Transverse colon (tissue), 4 donors: ENCODE measurements around the gene ETNK1. TPM values are rescaled to one million over a fixed set of nuclear protein-coding genes. Genes with fewer than 3 reads are reported as not detected.

ENCODE experiments used
- DNase-seq: peaks from one replicate; pipeline ENCODE4 v3.0.0-alpha.2; 2019
- H3K27ac ChIP-seq, 4 donors: fragments of 200-600 bp; sonication (generic); 2 replicates each; pipeline ENCODE4 v1.5.1; 2016 to 2018; ENCODE audit warnings: inconsistent platforms in 4 of 4
- H3K27me3 ChIP-seq: fragments of 200-600 bp; sonication (generic); 2 replicates; pipeline ENCODE4 v1.5.1; 2017; ENCODE audit warnings: inconsistent platforms
- H3K36me3 ChIP-seq, 4 donors: fragments of 200-600 bp; sonication (generic); 2 replicates each; pipeline ENCODE4 v1.5.1; 2017 to 2019; ENCODE audit warnings: inconsistent platforms in 4 of 4
- H3K4me1 ChIP-seq, 4 donors: fragments of 200-600 bp; sonication (generic); 2 replicates each; pipeline ENCODE4 v1.5.1; 2017 to 2020; ENCODE audit warnings: inconsistent platforms in 4 of 4
- H3K4me3 ChIP-seq, 4 donors: fragments of 200-600 bp; sonication (generic); 1 replicate in 1 of 4; 2 replicates in 3 of 4; pipeline versions ENCODE4 v1.5.1 to v1.6.1; 2017 to 2019; ENCODE audit warnings: inconsistent platforms in 4 of 4
- H3K9me3 ChIP-seq, 2 donors: fragments of 200-600 bp; sonication (generic); 2 replicates each; pipeline ENCODE4 v1.5.1; 2017 to 2019; ENCODE audit warnings: inconsistent platforms in 2 of 2
- EP300 ChIP-seq: sonication (generic); formaldehyde crosslinking; IDR thresholded peaks from one replicate; pipeline ENCODE4 v1.6.1; 2017; ENCODE audit warnings: antibody characterized with exemption, low read depth
- POLR2A ChIP-seq: fragments of 450-650 bp; IDR thresholded peaks from one replicate; pipeline ENCODE4 v1.6.1; 2016; ENCODE audit warnings: antibody characterized with exemption, mild to moderate bottlenecking, moderate library complexity
- POLR2AphosphoS5 ChIP-seq, 3 donors: sonication (generic); formaldehyde crosslinking; IDR thresholded peaks; one replicate each; pipeline ENCODE4 v1.6.1; 2016; ENCODE audit warnings: antibody characterized with exemption in 3 of 3
- WGBS, 2 donors: methylation state at CpG; one replicate each; pipeline ENCODE4 v1.1.5; 2018; ENCODE audit warnings: low coverage in 1 of 2; 5-methylcytosine and 5-hydroxymethylcytosine counted together
- in situ Hi-C, 4 donors: fragments of 200-750 bp; cut with MboI; loops; one replicate each; pipeline versions ENCODE4 v1.15.0 to v1.15.1; 2017; ENCODE audit warnings: low sequenced_read_pairs in 3 of 4, low pct_ligation_motif_present in 1 of 4, low pct_unique_long_range_greater_than_20kb in 1 of 4
- intact Hi-C: fragments of 100-400 bp; cut with DNase I; formaldehyde crosslinking; loops from one replicate; pipeline ENCODE4 v1.15.1; 2023; ENCODE audit warnings: low total_unique reads
- total RNA-seq, 4 donors: library from RNA; depleted of rRNA; stranded (reverse); fragments of >200 nt; gene quantifications; one replicate each; pipeline ENCODE4 v1.1.0, GENCODE V29; 2016
- TF ChIP-seq, protein P1 (sequence below), 5 experiments: fragments of 200-600 bp in 3 of 5; fragments of 450-650 bp in 2 of 5; sonication (generic) in 3 of 5; IDR thresholded peaks; 1 replicate in 2 of 5; 2 replicates in 3 of 5; pipeline ENCODE4 v1.5.1; 2016 to 2017; ENCODE audit warnings: antibody characterized with exemption in 5 of 5, inconsistent platforms in 3 of 5, mild to moderate bottlenecking in 2 of 5, moderate library complexity in 1 of 5

Gene ETNK1
- total RNA-seq, 4 donors from 2014 or later = 48.6 to 129 (median 102) TPM

DNA sequence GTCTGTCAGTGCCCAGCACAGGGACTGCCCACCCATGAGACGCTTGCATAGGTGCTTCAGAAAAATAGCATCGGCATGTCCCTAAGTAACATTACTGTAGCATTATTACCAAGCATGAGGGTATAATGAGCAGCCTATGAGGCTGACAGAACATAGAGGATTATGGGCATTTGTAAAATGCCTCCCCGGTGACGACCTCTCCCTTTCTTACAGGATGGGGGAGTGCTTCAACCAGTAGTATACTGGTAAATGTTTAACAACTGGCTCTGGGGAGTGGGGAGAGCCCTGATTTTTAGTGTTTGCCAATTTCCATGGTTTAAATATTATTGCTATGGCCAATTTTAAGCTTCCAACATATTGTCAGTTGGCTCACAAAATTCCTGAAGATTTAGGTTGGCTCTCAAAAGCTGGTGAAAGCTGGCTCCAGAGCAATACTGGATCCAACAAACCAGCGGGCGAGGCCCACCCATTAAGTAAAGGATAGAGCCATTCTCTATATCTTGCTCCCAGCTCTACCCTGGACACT is 104.5 kb downstream of the ETNK1 start:
- intact Hi-C loops = no loop called here
- Histone ChIP-seq H3K4me1 (no peaks in the 10 kb centered on the region), H3K9me3 (no peaks in the 10 kb centered on the region), H3K27ac (peak overlapping the region in 2 of 4 donors; percentile 8 to 39), H3K27me3 (no peaks in the 10 kb centered on the region), H3K36me3 (no peaks in the 10 kb centered on the region), H3K4me3 (no peak overlapping the region)
- no peak for DNase-seq
- 81 to 100% methylated on average over 1 to 6 of the region's 6 CpGs for WGBS, 2 donors
- in situ Hi-C loops = no loop called here
- TF ChIP-seq POLR2A (no peak), POLR2AphosphoS5 (IDR thresholded peaks at IDR 0.05) (no peak), EP300 (no peak)
- TF ChIP-seq, protein P1, sequence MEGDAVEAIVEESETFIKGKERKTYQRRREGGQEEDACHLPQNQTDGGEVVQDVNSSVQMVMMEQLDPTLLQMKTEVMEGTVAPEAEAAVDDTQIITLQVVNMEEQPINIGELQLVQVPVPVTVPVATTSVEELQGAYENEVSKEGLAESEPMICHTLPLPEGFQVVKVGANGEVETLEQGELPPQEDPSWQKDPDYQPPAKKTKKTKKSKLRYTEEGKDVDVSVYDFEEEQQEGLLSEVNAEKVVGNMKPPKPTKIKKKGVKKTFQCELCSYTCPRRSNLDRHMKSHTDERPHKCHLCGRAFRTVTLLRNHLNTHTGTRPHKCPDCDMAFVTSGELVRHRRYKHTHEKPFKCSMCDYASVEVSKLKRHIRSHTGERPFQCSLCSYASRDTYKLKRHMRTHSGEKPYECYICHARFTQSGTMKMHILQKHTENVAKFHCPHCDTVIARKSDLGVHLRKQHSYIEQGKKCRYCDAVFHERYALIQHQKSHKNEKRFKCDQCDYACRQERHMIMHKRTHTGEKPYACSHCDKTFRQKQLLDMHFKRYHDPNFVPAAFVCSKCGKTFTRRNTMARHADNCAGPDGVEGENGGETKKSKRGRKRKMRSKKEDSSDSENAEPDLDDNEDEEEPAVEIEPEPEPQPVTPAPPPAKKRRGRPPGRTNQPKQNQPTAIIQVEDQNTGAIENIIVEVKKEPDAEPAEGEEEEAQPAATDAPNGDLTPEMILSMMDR (IDR thresholded peaks at IDR 0.05) = no peak

DNA sequence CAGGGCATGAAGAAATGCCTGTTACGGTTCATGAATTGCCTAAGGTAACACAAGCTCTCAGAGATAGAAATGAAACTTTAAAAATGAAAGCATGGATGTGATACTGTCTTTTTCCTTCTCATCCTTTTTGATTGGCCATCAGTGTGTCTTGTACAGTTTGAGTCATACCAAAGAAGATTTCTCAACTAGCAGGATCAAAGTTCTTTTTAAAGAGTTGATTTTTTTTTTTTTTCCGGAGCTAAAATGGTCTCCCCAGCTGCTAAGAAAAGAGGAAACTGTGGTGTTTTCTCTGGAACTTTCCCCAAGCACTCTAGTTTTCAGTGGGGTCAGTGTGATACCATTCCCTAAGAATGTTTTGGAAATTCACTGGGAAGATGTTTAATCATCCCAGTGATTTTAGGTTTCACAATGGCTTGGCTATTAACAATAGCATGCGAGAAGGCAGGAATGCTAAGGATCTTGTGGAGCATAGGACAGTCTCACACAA is 105.0 kb downstream of the ETNK1 start:
- TF ChIP-seq POLR2AphosphoS5 (IDR thresholded peaks at IDR 0.05) (no peak), EP300 (no peak), POLR2A (no peak)
- TF ChIP-seq, protein P1 (IDR thresholded peaks at IDR 0.05) = no peak
- intact Hi-C loops = no loop called here
- H3K36me3 ChIP-seq = no peaks in the 10 kb centered on the region

GRCh38 chr12:22731236-22731635 is 106.3 kb downstream of the ETNK1 start:
- Histone ChIP-seq H3K9me3 (no peaks in the 10 kb centered on the region), H3K27me3 (no peaks in the 10 kb centered on the region), H3K36me3 (no peaks in the 10 kb centered on the region), H3K27ac (no peak overlapping the region), H3K4me1 (no peaks in the 10 kb centered on the region), H3K4me3 (no peak overlapping the region)
- in situ Hi-C loops (no loop called here), intact Hi-C loops (no loop called here)
- no peak for DNase-seq
- TF ChIP-seq, protein P1 (IDR thresholded peaks at IDR 0.05) = no peak
- no peak for TF ChIP-seq EP300
- TF ChIP-seq POLR2A = no peak
- TF ChIP-seq POLR2AphosphoS5 (IDR thresholded peaks at IDR 0.05) = no peak
- 56 to 62% methylated on average over 2 to 3 of the region's 3 CpGs for WGBS, 2 donors

More for the DNA sequence above, 105.0 kb downstream of the ETNK1 start:
- H3K27ac ChIP-seq = peak overlapping the region in 2 of 4 donors; percentile 8 to 39
- WGBS, 2 donors = 53 to 57% methylated on average over 3 of the region's 3 CpGs
- no peaks in the 10 kb centered on the region for H3K27me3 ChIP-seq
- DNase-seq = no peak
- in situ Hi-C loops = no loop called here
- no peaks in the 10 kb centered on the region for H3K4me1 ChIP-seq
- H3K4me3 ChIP-seq = no peak overlapping the region
- H3K9me3 ChIP-seq = no peaks in the 10 kb centered on the region

DNA sequence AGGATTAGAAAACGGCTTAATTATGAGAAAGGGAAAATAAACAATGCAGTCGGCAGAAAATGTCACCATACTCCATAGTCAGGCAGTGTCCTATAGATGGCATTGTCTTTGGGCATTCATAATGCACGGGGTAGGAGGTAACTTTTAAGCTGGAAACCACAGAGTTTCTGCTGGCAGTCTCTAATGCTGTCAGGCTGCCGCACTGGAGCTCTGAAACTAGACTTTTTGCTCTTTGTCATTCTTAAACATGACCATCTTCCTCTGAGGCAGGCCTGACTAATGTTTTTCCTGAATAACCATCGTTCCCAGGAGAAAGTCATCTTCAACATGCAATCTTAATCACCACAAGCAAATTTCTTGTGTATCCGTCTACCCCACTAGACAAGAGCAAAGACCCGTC is 108.8 kb downstream of the ETNK1 start:
- no peak for DNase-seq
- H3K4me3 ChIP-seq = no peak overlapping the region
- H3K4me1 ChIP-seq = no peaks in the 10 kb centered on the region
- intact Hi-C loops = no loop called here
- no peaks in the 10 kb centered on the region for H3K9me3 ChIP-seq
- H3K27ac ChIP-seq = no peak overlapping the region
- H3K27me3 ChIP-seq = no peaks in the 10 kb centered on the region
- no peaks in the 10 kb centered on the region for H3K36me3 ChIP-seq
- TF ChIP-seq EP300 = no peak
- no peak for TF ChIP-seq POLR2A
- TF ChIP-seq POLR2AphosphoS5 (IDR thresholded peaks at IDR 0.05) = no peak
- TF ChIP-seq, protein P1 (IDR thresholded peaks at IDR 0.05) = no peak
- 76 to 83% methylated on average over 3 to 7 of the region's 7 CpGs for WGBS, 2 donors
- in situ Hi-C loops = no loop called here
